CD4-positive, alpha-beta T cell treated with Interleukin-4 for 4 hours (primary cell): ENCODE measurements around the gene THRB.

Source experiments
- DNase-seq: peaks from one replicate; pipeline ENCODE4 v3.0.0-alpha.2; 2020

The THRB gene

GRCh38 chr3:24494618-24495325 is at the start of gene THRB:
Gene THRB, minus strand, starts transcription at chr3:24494850.
- DNase-seq, result no peak

GRCh38 chr3:24541935-24542334 is 47.3 kb upstream of the THRB start:
- DNase-seq, result no peak

GRCh38 chr3:24540821-24541220 is 46.2 kb upstream of the THRB start:
- DNase-seq, result no peak

GRCh38 chr3:24539699-24540098 is 45.0 kb upstream of the THRB start:
- no peak for DNase-seq

- DNase-seq, result no peak
These were observed 44.2 kb upstream of the THRB start for GRCh38 chr3:24538891-24539290.

GRCh38 chr3:24533561-24534193 is 39.0 kb upstream of the THRB start:
- no peak for DNase-seq

GRCh38 chr3:24530471-24530870 is 35.8 kb upstream of the THRB start:
- no peak for DNase-seq

GRCh38 chr3:24529210-24529609 is 34.6 kb upstream of the THRB start:
- DNase-seq, result no peak

GRCh38 chr3:24526640-24527212 is 32.1 kb upstream of the THRB start:
- DNase-seq, result no peak

- DNase-seq, result no peak
These were observed 30.9 kb upstream of the THRB start for GRCh38 chr3:24525557-24525956.

- no peak for DNase-seq
These were observed 30.4 kb upstream of the THRB start for GRCh38 chr3:24525022-24525421.

GRCh38 chr3:24523988-24524727 is 29.5 kb upstream of the THRB start:
- no peak for DNase-seq

- no peak for DNase-seq
These were observed 28.6 kb upstream of the THRB start for GRCh38 chr3:24523215-24523614.

GRCh38 chr3:24522146-24522579 is 27.5 kb upstream of the THRB start:
- no peak for DNase-seq

GRCh38 chr3:24521420-24522145 is 26.9 kb upstream of the THRB start:
- no peak for DNase-seq

- no peak for DNase-seq
These were observed 26.3 kb upstream of the THRB start for GRCh38 chr3:24520976-24521419.

GRCh38 chr3:24520101-24520495 is 25.4 kb upstream of the THRB start:
- DNase-seq, result no peak

GRCh38 chr3:24519368-24520100 is 24.9 kb upstream of the THRB start:
- no peak for DNase-seq

- DNase-seq, result no peak
These were observed 24.3 kb upstream of the THRB start for GRCh38 chr3:24518990-24519367.

- DNase-seq, result no peak
These were observed 19.5 kb upstream of the THRB start for GRCh38 chr3:24514119-24514518.

- no peak for DNase-seq
These were observed 18.8 kb upstream of the THRB start for GRCh38 chr3:24513463-24513862.

GRCh38 chr3:24512564-24513197 is 18.0 kb upstream of the THRB start:
- DNase-seq, result no peak
